ENCODE data around the gene OR4D11. TPM values are rescaled to one million over a fixed set of nuclear protein-coding genes. Genes with fewer than 3 reads are reported as not detected.
"Not testable (repeated sequence)": the region's sequence is repeated elsewhere in the genome, so short reads cannot be mapped to it uniquely, and the experiment has no call there.

The OR4D11 gene
- not detected for total RNA-seq
- long read RNA-seq, donor 1 = 0 reads
- long read RNA-seq, donor 2 = 0 reads

DNA sequence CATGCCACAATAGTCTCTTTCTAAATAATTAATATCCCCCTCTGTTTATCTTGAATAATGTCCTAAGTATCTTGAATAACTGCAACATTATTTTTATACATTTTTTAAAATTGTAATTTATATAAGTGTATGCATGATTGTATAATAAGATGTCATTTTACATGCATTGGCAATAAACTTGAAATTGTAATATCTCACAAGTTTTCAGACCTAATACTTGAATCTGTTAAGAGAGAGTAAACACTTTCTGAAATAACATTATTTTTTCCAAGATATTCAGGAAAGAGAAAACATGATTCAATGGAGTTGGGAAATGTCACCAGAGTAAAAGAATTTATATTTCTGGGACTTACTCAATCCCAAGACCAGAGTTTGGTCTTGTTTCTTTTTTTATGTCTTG lies at the start of gene OR4D11:
OR4D11 (plus strand) TSS at position 301 of the 400 bp plus-strand sequence; CDS start at position 301, 0 bp downstream.
- intact Hi-C loops (cut with DNase I) = no loop called here
- DNase-seq (ENCODE audit: low spot score) = no peak

- intact Hi-C loops (cut with DNase I) = no loop called here
- no peak for DNase-seq (ENCODE audit: low spot score)
Measured at GRCh38 chr11:59456661-59457060, 46.7 kb upstream of the OR4D11 start, which contains the start of gene OR4D6. OR4D6 (plus strand) TSS chr11:59456961; CDS start chr11:59456961, 0 bp downstream.

GRCh38 chr11:59459916-59460315 lies 43.5 kb upstream of the OR4D11 start:
- intact Hi-C loops (cut with DNase I) = no loop called here
- DNase-seq (ENCODE audit: low spot score) = no peak

DNA sequence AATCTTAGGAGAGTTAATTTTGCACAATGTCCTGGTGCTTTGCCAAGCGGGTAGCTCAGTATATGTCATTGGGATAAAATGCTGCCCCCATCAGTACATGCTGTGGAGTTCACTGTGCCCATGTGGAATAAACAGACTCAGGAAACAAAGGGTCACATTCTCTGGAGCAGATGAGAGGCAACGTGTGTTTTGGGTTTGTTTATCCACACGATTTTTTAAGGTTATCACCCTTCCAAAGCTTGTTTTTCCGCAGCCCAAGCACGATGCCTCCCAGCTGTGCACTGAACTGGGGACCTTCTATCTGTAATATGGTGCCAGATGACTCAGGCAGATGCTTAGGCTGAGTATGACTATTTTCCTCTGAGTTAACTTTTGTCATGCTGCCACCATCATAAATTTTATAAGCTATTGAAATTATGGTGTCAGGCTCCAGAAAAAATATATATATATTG lies 40.2 kb upstream of the OR4D11 start:
- intact Hi-C loops (cut with DNase I) = no loop called here
- DNase-seq (ENCODE audit: low spot score) = no peak

- intact Hi-C loops (cut with DNase I) = no loop called here
- DNase-seq (ENCODE audit: low spot score) = no peak
Measured at GRCh38 chr11:59473015-59473414, 30.4 kb upstream of the OR4D11 start, which contains the start of gene OR4D10. OR4D10 (plus strand) TSS chr11:59473315; CDS start chr11:59477430, 4,115 bp downstream.

- intact Hi-C loops (cut with DNase I) = no loop called here
- DNase-seq (ENCODE audit: low spot score) = no peak
Measured at GRCh38 chr11:59475176-59475575, 28.2 kb upstream of the OR4D11 start.

DNA sequence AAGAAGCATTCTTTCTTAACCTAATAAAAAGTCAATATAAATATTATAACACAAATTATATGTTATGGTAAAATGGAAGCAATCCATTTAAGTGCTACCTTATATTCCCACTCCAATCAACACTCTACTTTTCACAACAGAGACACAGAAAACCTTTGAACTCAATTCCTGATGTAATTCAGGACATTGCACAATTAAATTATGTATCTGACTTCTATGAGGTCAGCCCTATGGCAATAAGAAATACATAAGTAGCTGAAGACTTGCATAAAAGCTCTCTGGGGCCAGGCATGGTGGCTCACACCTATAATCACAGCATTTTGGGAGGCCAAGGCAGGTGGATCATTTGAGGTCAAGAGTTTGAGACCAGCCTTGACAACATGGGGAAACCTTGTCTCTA lies 23.5 kb upstream of the OR4D11 start:
- intact Hi-C loops (cut with DNase I) = no loop called here
- DNase-seq (ENCODE audit: low spot score) = no peak

GRCh38 chr11:59480359-59480758 lies 23.0 kb upstream of the OR4D11 start:
- no peak for DNase-seq (ENCODE audit: low spot score)
- intact Hi-C loops (cut with DNase I) = no loop called here

GRCh38 chr11:59501931-59502330 lies 1.4 kb upstream of the OR4D11 start:
- DNase-seq (ENCODE audit: low spot score) = no peak
- intact Hi-C loops (cut with DNase I) = no loop called here

DNA sequence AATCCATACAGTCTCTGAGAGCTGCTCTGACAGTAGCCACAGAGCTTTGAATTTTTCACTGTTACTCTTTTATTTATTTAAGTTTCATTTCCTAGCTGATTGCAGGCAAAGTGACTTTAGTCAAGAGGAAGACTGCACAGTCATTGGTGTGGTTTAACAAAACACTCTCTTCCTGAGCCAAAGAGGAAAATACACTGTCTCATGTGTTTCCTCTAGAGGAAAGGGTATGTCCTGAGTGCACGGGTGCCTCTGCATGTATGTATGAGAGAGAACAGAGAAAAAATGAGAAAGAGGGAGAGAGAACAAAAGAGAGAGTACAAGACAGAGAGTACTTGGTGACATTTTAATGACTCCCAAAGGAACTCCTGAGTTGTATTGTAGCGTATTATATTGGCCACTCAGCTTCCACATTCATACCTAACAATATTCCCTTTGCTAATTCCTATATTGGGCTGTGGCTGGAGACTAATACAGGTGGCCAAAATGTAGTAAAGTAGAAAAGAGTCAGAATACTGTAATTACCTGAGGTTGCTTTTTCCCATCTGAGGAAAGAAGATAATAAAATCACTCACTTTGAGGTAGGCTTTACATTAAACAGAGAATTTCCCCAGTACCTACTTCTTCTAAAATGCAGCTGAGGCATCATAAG lies 7.7 kb downstream of the OR4D11 start, which contains the start of gene OR4D9:
OR4D9 (plus strand) TSS at position 599 of the 649 bp plus-strand sequence. CDS start 3,374 bp downstream, outside the sequence.
- intact Hi-C loops (cut with DNase I) = no loop called here

GRCh38 chr11:59511675-59512074 lies 8.3 kb downstream of the OR4D11 start:
- DNase-seq (ENCODE audit: low spot score) = no peak

More for the DNA sequence above, 7.7 kb downstream of the OR4D11 start, which contains the start of gene OR4D9:
- DNase-seq (ENCODE audit: low spot score) = no peak

DNA sequence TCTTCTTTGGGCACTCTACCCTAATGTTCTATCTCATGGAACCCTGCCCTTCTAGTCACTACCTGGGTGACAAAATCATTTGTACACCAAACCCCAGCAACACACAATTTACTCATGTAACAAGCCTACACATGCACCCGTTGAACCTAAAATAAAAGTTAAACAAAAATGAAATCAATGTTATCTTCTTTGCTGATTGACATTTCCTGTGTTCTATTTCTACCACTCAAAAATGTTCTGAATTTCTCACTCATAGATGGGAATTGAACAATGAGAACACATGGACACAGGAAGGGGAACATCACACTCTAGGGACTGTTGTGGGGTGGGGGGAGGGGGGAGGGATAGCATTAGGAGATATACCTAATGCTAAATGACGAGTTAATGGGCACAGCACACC lies 16.8 kb downstream of the OR4D11 start:
- not testable (repeated sequence) for DNase-seq (ENCODE audit: low spot score)

More at GRCh38 chr11:59511675-59512074, 8.3 kb downstream of the OR4D11 start:
- intact Hi-C loops (cut with DNase I) = no loop called here

GRCh38 chr11:59520741-59521140 lies 17.4 kb downstream of the OR4D11 start:
- DNase-seq (ENCODE audit: low spot score) = no peak
- intact Hi-C loops (cut with DNase I) = no loop called here

More for the DNA sequence above, 16.8 kb downstream of the OR4D11 start:
- intact Hi-C loops (cut with DNase I) = not testable (repeated sequence)

DNA sequence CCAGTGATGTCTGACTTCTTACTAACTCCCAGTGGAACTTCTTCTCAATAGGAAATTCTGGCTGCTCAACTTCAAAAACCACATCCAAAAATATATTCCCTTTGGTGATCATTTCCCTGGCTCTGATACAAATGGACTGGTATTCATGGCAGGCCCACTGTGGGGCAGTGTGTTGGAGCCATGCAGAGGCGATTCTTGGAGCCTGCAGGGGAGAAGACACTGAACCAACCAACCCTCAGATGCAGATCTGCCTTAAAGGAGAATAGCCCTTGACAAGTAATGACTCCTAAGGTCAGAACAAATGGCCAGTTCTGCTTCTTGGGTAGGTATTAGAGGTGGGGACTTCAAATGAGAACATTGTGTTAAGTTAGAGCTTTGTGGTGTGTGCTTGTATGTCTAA lies 20.2 kb downstream of the OR4D11 start:
- intact Hi-C loops (cut with DNase I) = no loop called here
- no peak for DNase-seq (ENCODE audit: low spot score)

DNA sequence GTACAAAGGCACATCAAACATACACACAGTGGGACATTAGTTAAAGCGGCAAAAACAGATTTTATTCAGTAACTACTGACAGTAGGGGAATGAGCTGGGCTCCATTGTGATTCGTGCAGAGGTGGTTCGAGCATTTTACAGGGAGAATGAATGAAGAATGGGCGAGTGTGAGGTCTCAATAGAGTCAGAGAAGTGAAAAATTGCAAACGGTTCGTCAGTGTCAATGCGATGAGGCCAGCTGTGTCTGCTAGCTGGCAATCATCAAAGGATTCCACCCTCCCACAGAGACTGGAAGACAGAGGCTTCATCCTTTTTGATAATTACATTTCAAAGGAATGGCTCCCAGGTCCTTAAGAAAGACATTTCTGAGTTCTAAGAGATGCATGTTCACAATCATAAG lies 25.3 kb downstream of the OR4D11 start:
- DNase-seq (ENCODE audit: low spot score) = no peak
- intact Hi-C loops (cut with DNase I) = no loop called here

DNA sequence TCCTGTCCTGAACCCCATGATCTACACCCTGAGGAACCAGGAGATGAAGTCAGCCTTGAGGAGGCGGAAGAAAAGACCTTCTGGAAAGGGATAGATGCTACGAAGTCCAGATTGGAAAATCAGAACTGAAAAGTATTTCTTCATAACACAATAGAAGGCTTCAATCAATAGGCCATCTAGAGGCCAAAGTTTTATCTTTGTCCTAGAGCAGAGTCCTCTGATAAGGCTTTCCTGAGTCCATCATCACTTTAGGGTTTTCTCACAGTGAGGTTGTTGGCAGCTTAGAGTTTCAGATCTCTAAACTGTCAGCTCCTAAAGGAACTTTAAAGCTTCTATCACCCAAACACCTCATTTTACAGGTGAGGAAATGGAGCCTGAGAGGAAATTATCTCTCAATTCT lies 29.2 kb downstream of the OR4D11 start:
- no peak for DNase-seq (ENCODE audit: low spot score)
- intact Hi-C loops (cut with DNase I) = loop anchor here in 1 of 2 donors (10.0 kb wide), 1 partner anchor 152 kb away; no protein-coding TSS in a partner anchor

DNA sequence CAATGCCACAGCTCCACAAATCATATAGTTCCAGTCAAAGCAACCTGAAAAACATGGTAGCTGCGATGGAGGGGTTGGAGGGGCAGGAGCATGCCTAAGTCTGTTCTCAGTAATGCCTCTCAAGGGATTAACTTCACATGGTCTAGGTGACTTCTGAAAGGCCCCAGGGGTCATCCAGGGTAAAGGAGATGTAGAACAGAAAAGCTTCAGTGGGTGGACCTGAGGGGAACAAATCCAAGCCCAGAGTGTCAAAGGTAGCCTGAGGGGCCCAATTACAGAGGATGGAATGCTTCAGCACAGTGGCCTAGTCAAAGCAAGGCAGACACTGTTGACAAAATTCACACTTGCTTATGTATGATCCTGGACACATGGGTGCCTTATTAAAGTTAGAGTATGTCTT lies 31.3 kb downstream of the OR4D11 start:
- no peak for DNase-seq (ENCODE audit: low spot score)
- intact Hi-C loops (cut with DNase I) = loop anchor here in 1 of 2 donors (10.0 kb wide), 1 partner anchor 150 kb away; no protein-coding TSS in a partner anchor

GRCh38 chr11:59542142-59542810 lies 38.9 kb downstream of the OR4D11 start:
- intact Hi-C loops (cut with DNase I) = no loop called here
- DNase-seq (ENCODE audit: low spot score) = no peak

GRCh38 chr11:59543713-59544112 lies 40.3 kb downstream of the OR4D11 start:
- intact Hi-C loops (cut with DNase I); DNase-seq (ENCODE audit: low spot score): not testable (repeated sequence)

- no peak for DNase-seq (ENCODE audit: low spot score)
- intact Hi-C loops (cut with DNase I) = loop anchor here in 1 of 2 donors (5.0 kb wide), 1 partner anchor 317 kb away; no protein-coding TSS in a partner anchor
Measured at GRCh38 chr11:59544869-59545178, 41.4 kb downstream of the OR4D11 start.
